Small intestine (tissue), 7 donors: ENCODE results near the gene OPCML. TPM values are rescaled to one million over a fixed set of nuclear protein-coding genes. Genes with fewer than 3 reads are reported as not detected.

Source experiments
- DNase-seq, 2 donors: peaks; one replicate each; pipeline versions ENCODE4 v3.0.0 to v3.0.0-alpha.2; 2013
- FAIRE-seq: peaks from 2 replicates; lab custom pipeline; 2012; peaks lifted over from hg19 to GRCh38; lab: Jason Lieb, UNC
- H3K27ac ChIP-seq, 3 donors: one replicate each; pipeline ENCODE4 v1.5.1; 2013; ENCODE audit warnings: low read length in 2 of 3, mild to moderate bottlenecking in 2 of 3, control low read depth in 1 of 3, inconsistent platforms in 1 of 3, low read depth in 1 of 3, moderate library complexity in 1 of 3
- H3K27me3 ChIP-seq, 3 donors: one replicate each; pipeline ENCODE4 v1.6.1; 2013; ENCODE audit warnings: low read length in 3 of 3, inconsistent platforms in 1 of 3; ENCODE audit not compliant: control insufficient read depth in 3 of 3, insufficient read depth in 3 of 3
- H3K36me3 ChIP-seq, 3 donors: one replicate each; pipeline ENCODE4 v1.6.1; 2013; ENCODE audit warnings: low read length in 3 of 3, inconsistent platforms in 1 of 3, low read depth in 1 of 3, mild to moderate bottlenecking in 1 of 3, moderate library complexity in 1 of 3; ENCODE audit not compliant: control insufficient read depth in 3 of 3, insufficient read depth in 2 of 3
- H3K4me1 ChIP-seq, 3 donors: one replicate each; pipeline ENCODE4 v1.6.1; 2013; ENCODE audit warnings: low read length in 2 of 3, inconsistent platforms in 1 of 3, low read depth in 1 of 3, mild to moderate bottlenecking in 1 of 3, moderate library complexity in 1 of 3; ENCODE audit not compliant: control insufficient read depth in 3 of 3, insufficient read depth in 2 of 3
- H3K4me3 ChIP-seq, 3 donors: one replicate each; pipeline ENCODE4 v1.5.1; 2013; ENCODE audit warnings: low read length in 3 of 3, control low read depth in 1 of 3, inconsistent platforms in 1 of 3, low read depth in 1 of 3, mild to moderate bottlenecking in 1 of 3, moderate library complexity in 1 of 3
- H3K9me3 ChIP-seq, 2 donors: one replicate each; pipeline ENCODE4 v1.6.1; 2013; ENCODE audit warnings: low read depth in 1 of 2, low read length in 1 of 2; ENCODE audit not compliant: control insufficient read depth in 2 of 2, insufficient read depth in 1 of 2
- WGBS, 3 donors: extraction: QIAGEN DNeasy Blood & Tissue Kit; methylation state at CpG; one replicate each; pipeline ENCODE4 v1.1.7; 2013; 5-methylcytosine and 5-hydroxymethylcytosine counted together
- polyA plus RNA-seq, 4 donors: library from polyadenylated mRNA; stranded (reverse) in 3 of 4; unstranded in 1 of 4; fragments of 200-250 nt in 3 of 4; fragments of 120-200 nt in 1 of 4; gene quantifications; one replicate each; pipeline versions ENCODE4 v1.2.1 to v1.2.3, GENCODE V29; 2013
- donor health status: healthy with polysubstance abuse.
- donor health status: control.
- donor health status: control.
- donor health status: Bipolar disorder and iron deficiency.
- donor health status: healthy.

OPCML gene
- polyA plus RNA-seq, 4 donors: 0.16 to 2.0 TPM; not detected in 2

GRCh38 chr11:132814410-132814809 lies 717.9 kb downstream of the OPCML start:
- FAIRE-seq (no peak), DNase-seq (no peak)
- no peak overlapping the region for H3K27ac ChIP-seq
- no peaks in the 10 kb centered on the region for H3K36me3 ChIP-seq
- H3K4me1 ChIP-seq: no peaks in the 10 kb centered on the region
- no peak overlapping the region for H3K4me3 ChIP-seq
- WGBS, 3 donors: 32 to 59% (median 44%) methylated on average over 2 of the region's 2 CpGs
- H3K9me3 ChIP-seq: no peaks in the 10 kb centered on the region
- H3K27me3 ChIP-seq: no peaks in the 10 kb centered on the region

- no peak for DNase-seq
- WGBS, 3 donors: 84 to 92% (median 87%) methylated on average over 6 of the region's 6 CpGs
- H3K4me1 ChIP-seq: no peaks in the 10 kb centered on the region
- H3K27me3 ChIP-seq: no peaks in the 10 kb centered on the region
- no peaks in the 10 kb centered on the region for H3K9me3 ChIP-seq
- H3K27ac ChIP-seq: no peak overlapping the region
- H3K36me3 ChIP-seq: no peaks in the 10 kb centered on the region
- no peak for FAIRE-seq
- no peak overlapping the region for H3K4me3 ChIP-seq
These were observed 720.7 kb downstream of the OPCML start for GRCh38 chr11:132811649-132812048.

GRCh38 chr11:132809070-132809469 lies 723.2 kb downstream of the OPCML start:
- Histone ChIP-seq H3K4me3 (no peak overlapping the region), H3K4me1 (no peaks in the 10 kb centered on the region), H3K9me3 (no peaks in the 10 kb centered on the region), H3K27me3 (no peaks in the 10 kb centered on the region), H3K27ac (no peak overlapping the region), H3K36me3 (no peaks in the 10 kb centered on the region)
- FAIRE-seq (no peak), DNase-seq (no peak)
- 69 to 78% (median 71%) methylated on average over 6 of the region's 6 CpGs for WGBS, 3 donors

- no peaks in the 10 kb centered on the region for H3K9me3 ChIP-seq
- no peaks in the 10 kb centered on the region for H3K4me1 ChIP-seq
- no peaks in the 10 kb centered on the region for H3K27me3 ChIP-seq
- WGBS, 3 donors: 86 to 90% (median 87%) methylated on average over 4 of the region's 4 CpGs
- no peak overlapping the region for H3K4me3 ChIP-seq
- no peaks in the 10 kb centered on the region for H3K36me3 ChIP-seq
- no peak overlapping the region for H3K27ac ChIP-seq
- DNase-seq (no peak), FAIRE-seq (no peak)
These were observed 728.0 kb downstream of the OPCML start for GRCh38 chr11:132804258-132804657.

GRCh38 chr11:132803436-132803835 lies 728.9 kb downstream of the OPCML start:
- Histone ChIP-seq H3K27ac (no peak overlapping the region), H3K4me1 (no peaks in the 10 kb centered on the region), H3K9me3 (no peaks in the 10 kb centered on the region), H3K4me3 (no peak overlapping the region), H3K36me3 (no peaks in the 10 kb centered on the region), H3K27me3 (no peaks in the 10 kb centered on the region)
- FAIRE-seq: no peak
- DNase-seq: no peak
- 65 to 86% (median 65%) methylated on average over 2 of the region's 2 CpGs for WGBS, 3 donors

- H3K4me3 ChIP-seq: no peak overlapping the region
- no peak for FAIRE-seq
These were observed 729.4 kb downstream of the OPCML start for GRCh38 chr11:132802947-132803346.

GRCh38 chr11:132793831-132794230 lies 738.5 kb downstream of the OPCML start:
- WGBS, 3 donors: 69 to 77% (median 73%) methylated on average over 9 of the region's 9 CpGs
- no peaks in the 10 kb centered on the region for H3K27me3 ChIP-seq
- no peaks in the 10 kb centered on the region for H3K36me3 ChIP-seq
- no peak for DNase-seq
- H3K27ac ChIP-seq: no peak overlapping the region
- H3K4me3 ChIP-seq: no peak overlapping the region
- no peaks in the 10 kb centered on the region for H3K9me3 ChIP-seq
- no peak for FAIRE-seq
- H3K4me1 ChIP-seq: no peaks in the 10 kb centered on the region

More at GRCh38 chr11:132802947-132803346, 729.4 kb downstream of the OPCML start:
- no peaks in the 10 kb centered on the region for H3K27me3 ChIP-seq
- DNase-seq: no peak
- WGBS, 3 donors: 66 to 77% (median 75%) methylated on average over 4 of the region's 4 CpGs
- no peaks in the 10 kb centered on the region for H3K4me1 ChIP-seq
- no peaks in the 10 kb centered on the region for H3K36me3 ChIP-seq
- H3K27ac ChIP-seq: no peak overlapping the region
- H3K9me3 ChIP-seq: no peaks in the 10 kb centered on the region

- no peaks in the 10 kb centered on the region for H3K9me3 ChIP-seq
- no peak overlapping the region for H3K4me3 ChIP-seq
- H3K36me3 ChIP-seq: no peaks in the 10 kb centered on the region
- 43 to 50% (median 50%) methylated on average over 29 of the region's 29 CpGs for WGBS, 3 donors
- DNase-seq (no peak), FAIRE-seq (no peak)
- no peaks in the 10 kb centered on the region for H3K4me1 ChIP-seq
- no peaks in the 10 kb centered on the region for H3K27me3 ChIP-seq
- H3K27ac ChIP-seq: no peak overlapping the region
These were observed 739.8 kb downstream of the OPCML start for GRCh38 chr11:132792341-132793140.
